ENCODE results near the gene ACTBL2.
"Not testable (repeated sequence)": the region's sequence is repeated elsewhere in the genome, so short reads cannot be mapped to it uniquely, and the experiment has no call there.

ACTBL2 gene

DNA sequence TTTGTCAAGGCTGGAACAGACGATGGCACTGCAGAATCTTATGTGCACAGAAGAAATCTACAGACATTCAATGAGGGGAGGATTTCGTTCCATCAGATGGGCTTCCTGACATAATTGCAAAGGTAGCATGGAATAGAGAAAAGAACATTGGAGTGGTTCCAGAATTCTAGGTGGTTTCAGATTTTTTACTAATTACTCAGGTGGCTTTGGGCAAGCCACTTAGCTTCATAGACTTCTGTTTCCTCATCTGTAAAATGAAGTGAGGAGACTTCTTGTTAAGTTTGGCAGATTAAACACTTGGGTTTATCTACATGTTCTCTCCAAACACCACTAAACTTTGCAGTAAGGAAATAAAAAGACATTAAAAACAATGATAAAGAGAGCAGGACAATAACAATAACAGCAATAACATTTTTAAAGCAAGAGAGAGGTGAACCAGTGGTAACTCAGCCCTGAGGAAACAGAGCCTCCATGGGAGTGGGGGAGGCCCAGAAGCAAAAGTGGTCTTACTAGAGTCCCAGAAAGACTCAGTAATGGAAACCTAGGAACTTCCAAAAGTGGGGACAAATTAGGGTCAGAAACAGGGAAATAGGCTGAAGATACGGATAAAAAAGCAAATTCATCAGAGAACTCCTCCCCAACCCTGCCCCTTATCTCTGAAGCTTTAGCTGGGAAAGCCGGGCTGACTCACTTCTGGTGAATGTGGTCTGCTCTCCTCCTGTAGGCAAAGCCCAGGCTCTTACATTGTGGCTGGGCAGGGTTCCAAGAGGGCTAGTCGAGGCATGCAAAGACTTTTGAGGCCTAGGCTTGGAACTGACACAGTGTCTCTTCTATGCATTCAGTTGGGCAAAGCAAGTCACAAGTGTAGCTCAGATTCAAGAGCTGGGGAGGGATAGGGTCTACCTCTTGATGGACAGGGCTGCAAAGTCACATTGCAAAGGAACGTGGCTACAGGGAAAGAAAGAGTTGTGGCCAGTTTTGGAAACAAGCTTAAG, 11.8 kb upstream of the ACTBL2 start:
- DNase-seq = peak in 1 of 3 experiments; percentile 61

GRCh38 chr5:57493034-57493433, 10.4 kb upstream of the ACTBL2 start:
- no peak for DNase-seq

- DNase-seq = no peak
Measured at GRCh38 chr5:57492632-57493031, 10.0 kb upstream of the ACTBL2 start.

- no peak for DNase-seq
Measured at GRCh38 chr5:57491369-57491965, 8.9 kb upstream of the ACTBL2 start.

DNA sequence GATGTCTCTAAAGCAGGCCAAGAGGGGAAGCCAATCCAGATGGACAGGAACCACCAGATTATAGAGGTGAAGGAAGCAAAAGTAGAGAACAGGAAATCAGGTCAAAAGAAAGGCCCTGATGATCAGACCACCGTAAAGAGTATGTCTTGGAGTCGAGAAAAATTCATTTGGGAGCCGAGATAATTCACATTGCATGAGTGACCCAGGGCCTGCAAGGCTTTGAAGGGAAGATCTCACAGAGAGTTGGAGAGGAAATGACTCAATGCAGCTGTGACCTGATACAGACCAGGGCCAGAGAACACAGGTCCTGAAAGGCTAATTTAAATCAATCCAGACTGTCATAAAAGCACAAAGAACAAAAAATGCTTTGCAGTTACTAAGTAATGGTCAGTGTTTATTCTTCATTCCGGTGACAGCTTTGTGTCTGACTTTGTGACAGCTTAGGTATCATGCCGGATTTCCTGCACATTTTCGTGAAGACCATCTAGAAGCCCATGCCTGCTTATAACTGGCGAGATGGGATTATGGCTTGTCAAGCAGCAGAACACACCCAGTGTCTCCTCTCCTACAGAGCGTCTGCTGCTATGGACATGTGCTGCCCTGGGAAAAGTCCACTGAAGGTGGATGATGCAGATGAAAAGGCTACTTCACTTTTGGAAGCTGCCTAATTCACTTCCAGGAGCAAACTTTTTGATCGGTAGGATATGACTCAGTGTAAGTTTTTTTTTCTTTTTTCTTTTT, 5.8 kb upstream of the ACTBL2 start:
- DNase-seq = no peak

DNA sequence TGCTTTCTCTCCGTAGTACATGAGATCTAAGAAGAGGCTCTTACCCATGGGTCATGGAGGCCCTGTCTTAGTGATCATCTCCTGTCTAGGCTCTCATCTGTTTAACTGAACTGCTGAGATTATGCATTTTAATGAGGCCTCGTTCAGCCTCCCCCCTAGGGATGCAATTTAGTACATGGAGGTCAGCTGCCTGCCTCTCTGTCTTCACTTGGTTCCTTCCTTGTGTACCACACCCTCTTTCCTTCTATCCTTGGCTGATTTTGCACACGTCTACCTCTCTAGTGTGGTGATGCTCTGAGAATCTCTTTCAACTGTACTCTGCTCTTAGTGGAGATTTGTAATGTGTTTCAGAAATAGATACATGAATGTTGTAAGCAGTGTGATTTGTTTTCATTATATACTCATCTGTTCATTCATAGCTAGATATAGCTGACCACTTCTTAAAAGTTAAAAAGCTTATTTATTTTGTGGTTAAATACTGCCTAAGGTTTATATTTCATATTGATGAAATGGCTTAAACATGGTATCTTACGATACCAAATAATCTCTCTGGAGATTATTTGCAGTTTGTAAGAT, 3.5 kb upstream of the ACTBL2 start:
- no peak for DNase-seq

DNA sequence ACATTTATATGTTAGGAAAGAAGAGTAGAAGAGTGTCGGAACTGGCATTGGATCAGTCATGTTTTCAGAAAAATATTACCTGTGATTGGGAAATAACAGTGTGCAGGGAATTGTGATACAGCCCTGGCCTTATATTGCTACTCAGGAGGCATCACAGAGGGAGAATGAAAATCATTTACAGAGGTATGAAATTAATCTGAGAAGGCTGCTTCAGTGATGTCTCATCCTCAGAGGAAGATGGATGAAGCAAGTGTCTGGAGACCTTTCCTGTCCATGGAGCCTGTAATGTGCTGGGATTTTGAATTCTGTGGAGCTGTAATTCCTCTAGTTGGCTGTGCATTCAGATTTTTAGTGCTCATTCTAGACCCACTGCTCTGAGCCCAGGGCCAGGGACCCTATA, 3.8 kb downstream of the ACTBL2 start:
- DNase-seq = no peak

- DNase-seq = no peak
Measured at GRCh38 chr5:57476601-57477056, 6.0 kb downstream of the ACTBL2 start.

GRCh38 chr5:57470339-57470738, 12.3 kb downstream of the ACTBL2 start:
- no peak for DNase-seq

GRCh38 chr5:57468481-57469163, 14.0 kb downstream of the ACTBL2 start:
- no peak for DNase-seq

GRCh38 chr5:57466544-57466943, 16.1 kb downstream of the ACTBL2 start:
- DNase-seq = no peak

GRCh38 chr5:57460056-57460455, 22.6 kb downstream of the ACTBL2 start:
- DNase-seq = not testable (repeated sequence)

DNA sequence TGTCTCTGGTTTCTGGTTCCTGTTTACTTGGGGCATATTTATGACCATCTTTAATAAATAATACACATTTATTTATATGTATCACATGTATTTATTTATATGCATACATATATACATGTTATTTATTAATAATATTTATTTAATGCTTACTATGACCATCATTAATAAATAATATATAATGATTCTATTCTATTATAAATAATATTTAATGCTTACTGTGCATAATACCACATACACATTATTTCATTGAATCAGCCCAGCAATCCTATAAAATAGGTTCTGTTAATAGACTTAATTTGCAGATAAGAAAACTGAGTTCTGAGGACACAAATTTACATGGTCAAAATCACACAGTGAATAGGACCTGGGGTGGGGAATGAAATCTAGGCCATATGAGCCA, 24.2 kb downstream of the ACTBL2 start:
- DNase-seq = no peak

DNA sequence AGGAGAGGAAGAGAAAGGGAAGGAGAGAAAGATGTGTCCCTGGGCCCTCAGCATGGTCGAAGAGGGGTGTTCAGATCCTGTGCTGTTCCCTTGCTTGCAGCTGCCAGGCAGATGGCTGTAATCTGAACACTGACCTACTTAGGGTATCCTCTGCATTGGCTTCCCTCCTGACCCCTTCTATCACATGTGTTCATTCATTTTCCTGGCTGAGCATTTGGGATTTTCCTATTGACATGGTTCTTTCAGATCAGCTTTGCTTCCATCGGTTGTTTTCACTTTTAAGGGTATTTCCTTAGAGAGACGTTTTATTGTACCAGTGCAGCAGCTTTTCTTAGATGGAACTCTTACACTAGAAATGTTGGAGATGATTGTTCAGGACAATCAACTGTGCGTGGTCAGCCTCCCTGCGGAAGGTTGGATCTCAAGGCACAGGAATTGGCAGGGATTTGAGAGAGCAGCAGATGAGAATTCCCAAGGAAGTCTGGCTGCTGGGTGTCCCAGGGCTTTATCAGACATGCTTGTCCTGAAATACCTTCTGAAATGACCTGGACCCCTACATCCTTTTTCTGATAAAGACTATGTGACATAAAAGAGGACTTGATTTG, 26.0 kb downstream of the ACTBL2 start:
- DNase-seq = no peak

- DNase-seq = no peak
Measured at GRCh38 chr5:57455511-57456455, 26.8 kb downstream of the ACTBL2 start.

DNA sequence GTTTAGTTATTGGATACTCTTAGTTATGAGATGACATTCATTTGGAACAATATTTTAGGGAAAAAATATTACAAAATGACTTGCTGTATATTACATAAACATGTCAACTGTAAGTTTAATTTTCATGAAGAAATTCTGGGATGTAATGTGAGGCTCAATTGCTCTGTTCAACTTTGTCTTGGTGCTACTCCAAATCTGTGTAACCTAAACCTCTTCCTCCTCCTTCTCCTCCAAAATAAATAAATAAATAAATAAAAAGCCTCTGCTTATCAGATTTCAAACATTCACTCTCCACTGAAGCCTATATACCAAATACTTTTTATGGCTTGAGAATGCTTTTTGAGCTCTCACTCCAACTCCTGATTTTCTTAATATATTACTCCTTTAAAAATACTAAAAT, 27.7 kb downstream of the ACTBL2 start:
- no peak for DNase-seq

GRCh38 chr5:57453728-57454127, 28.9 kb downstream of the ACTBL2 start:
- DNase-seq = no peak

DNA sequence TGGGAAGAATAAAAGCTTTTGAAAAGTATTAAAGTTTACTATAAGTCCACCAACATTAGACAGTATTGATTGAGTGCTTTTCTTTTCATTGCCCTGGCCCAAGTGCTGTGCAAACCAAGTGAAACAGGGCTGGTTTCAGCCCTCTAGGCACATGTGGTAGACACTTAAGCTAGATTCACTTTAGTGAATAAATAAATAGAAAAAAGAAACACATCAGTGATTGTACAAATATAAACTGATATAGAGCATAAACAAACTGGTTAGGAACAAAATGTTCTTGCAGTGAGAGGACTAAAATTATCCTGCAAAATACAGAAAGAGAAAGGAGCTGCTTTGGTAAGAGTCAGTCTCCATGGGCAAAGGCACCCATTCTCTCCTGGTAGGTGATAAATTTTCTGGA, 29.7 kb downstream of the ACTBL2 start:
- no peak for DNase-seq

DNA sequence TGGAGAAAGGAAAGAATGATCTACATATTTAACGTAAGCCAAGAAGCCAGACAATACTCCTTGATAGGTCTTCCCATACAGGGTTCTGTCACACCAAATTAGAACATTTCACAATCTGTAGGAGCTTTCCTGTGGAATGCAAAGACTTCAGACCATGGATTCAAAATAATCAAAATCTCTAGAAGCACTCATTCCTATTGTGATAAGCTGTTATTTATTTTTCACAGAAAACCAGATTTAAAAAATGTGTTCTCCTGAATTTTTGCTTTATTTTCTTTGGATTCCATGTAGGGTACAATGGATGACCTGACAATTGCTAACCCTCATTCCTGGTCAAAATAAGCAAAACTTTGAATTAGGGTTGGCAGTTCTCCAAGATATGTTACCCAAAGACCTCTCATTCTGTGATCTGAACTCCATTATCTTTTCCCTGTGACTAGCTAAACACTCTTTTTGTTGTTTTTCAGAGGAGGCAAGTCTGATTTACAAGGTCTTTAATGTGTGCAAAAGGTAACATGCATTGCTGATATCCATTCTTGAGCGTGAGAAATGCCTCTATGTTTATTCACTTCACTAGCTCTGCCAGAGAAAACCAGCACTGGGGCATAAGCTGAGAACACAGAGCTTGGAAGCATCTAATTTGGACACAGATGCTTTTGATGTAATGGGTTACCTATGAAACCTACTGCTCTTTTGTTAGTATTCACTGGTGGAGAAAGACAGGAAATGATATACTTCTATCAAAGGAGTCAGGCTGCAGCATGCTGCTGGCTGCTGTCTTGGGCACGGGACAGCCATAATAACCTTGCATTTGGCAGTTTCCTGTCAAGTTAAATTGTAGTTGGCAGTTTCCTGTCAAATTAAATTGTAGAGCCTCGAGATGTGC, 31.4 kb downstream of the ACTBL2 start:
- peak in 1 of 3 experiments; percentile 9 for DNase-seq

DNA sequence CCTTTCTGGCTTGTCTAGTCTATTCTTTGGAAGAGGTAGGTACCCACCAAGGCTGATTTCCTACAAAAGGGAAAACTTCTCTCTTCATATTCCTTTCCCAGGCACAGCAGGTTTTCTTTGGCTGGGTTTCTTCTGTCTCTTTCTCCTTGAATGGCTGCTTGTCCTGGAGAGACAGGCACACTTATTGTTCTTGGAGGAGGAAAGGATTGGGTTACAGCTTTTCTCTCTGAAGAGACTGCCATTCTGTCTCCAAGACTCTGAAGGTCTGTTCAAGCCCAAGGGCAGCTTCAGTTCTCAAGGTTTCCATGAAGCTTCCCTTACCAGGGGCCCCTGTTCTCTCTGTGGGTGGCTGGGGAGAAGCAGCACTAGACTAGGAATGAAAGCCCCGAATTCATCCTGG, 33.9 kb downstream of the ACTBL2 start:
- no peak for DNase-seq

Measured in NCI-H1417 (cell line).